T-cell (primary cell): Measurements from ENCODE around the gene NPAS3. TPM values are rescaled to one million over a fixed set of nuclear protein-coding genes. Genes with fewer than 3 reads are reported as not detected.

Experiments
- ATAC-seq, 4 experiments: fragments of 200-7000 bp in 3 of 4; fragments of 150-1000 bp in 1 of 4; cut with Tn5 transposase; replicated peaks in 1 of 4; 1 replicate in 3 of 4; 2 replicates in 1 of 4; pipeline ENCODE4 v1.10.0; 2021; ENCODE audit warnings: moderate library complexity in 3 of 4, mild to moderate bottlenecking in 2 of 4, moderate number of reproducible peaks in 1 of 4
- CTCF ChIA-PET, 2 donors: fragments of 300-600 bp; sonication (Branson Sonifier 250); formaldehyde crosslinking; loops; one replicate each; lab custom pipeline; 2022; ENCODE audit warnings: antibody characterized with exemption in 2 of 2; lab: Charles Lee
- POLR2A ChIA-PET, 2 donors: fragments of 300-600 bp; sonication (Branson Sonifier 250); formaldehyde crosslinking; loops; one replicate each; lab custom pipeline; 2022; ENCODE audit warnings: antibody characterized with exemption in 2 of 2; lab: Charles Lee
- DNase-seq, 35 experiments: peaks; one replicate each; pipeline versions ENCODE4 v3.0.0 to v3.0.0-alpha.2; 2013 to 2023
- H3K27ac ChIP-seq: one replicate; pipeline ENCODE4 v1.5.1; 2013; ENCODE audit warnings: low read length
- H3K27me3 ChIP-seq, 2 experiments: replicated peaks in 1 of 2; 1 replicate in 1 of 2; 2 replicates in 1 of 2; pipeline versions ENCODE4 v1.6.1 to v1.7.0; 2013; ENCODE audit warnings: low read length in 1 of 2, mixed read lengths in 1 of 2; ENCODE audit not compliant: control insufficient read depth in 2 of 2, insufficient read depth in 2 of 2; ENCODE audit errors: extremely low read depth in 1 of 2
- H3K36me3 ChIP-seq, 2 donors: 1 replicate in 1 of 2; 2 replicates in 1 of 2; pipeline versions ENCODE4 v1.6.1 to v1.7.0; 2013; ENCODE audit warnings: low read length in 1 of 2; ENCODE audit not compliant: control insufficient read depth in 2 of 2, insufficient read depth in 1 of 2; ENCODE audit errors: extremely low read depth in 1 of 2
- H3K4me1 ChIP-seq, 2 experiments: 1 replicate in 1 of 2; 2 replicates in 1 of 2; pipeline versions ENCODE4 v1.6.1 to v1.7.0; 2013; ENCODE audit warnings: low read length in 2 of 2, mixed read lengths in 1 of 2; ENCODE audit not compliant: insufficient read depth in 2 of 2, control insufficient read depth in 1 of 2; ENCODE audit errors: extremely low read depth in 1 of 2
- H3K4me3 ChIP-seq, 2 donors: 1 replicate in 1 of 2; 2 replicates in 1 of 2; pipeline versions ENCODE4 v1.5.1 to v1.7.0; 2013; ENCODE audit warnings: mild to moderate bottlenecking in 2 of 2, low read length in 1 of 2, moderate library complexity in 1 of 2; ENCODE audit not compliant: control insufficient read depth in 1 of 2; ENCODE audit errors: extremely low read depth in 1 of 2
- H3K9me3 ChIP-seq: 2 replicates; pipeline ENCODE4 v1.7.0; 2013
- H3K27ac Mint-ChIP-seq, 2 donors: one replicate each; pipeline ENCODE4 v1.8.0; 2020 to 2021; ENCODE audit warnings: mild to moderate bottlenecking in 2 of 2, mixed read lengths in 2 of 2
- H3K27me3 Mint-ChIP-seq, 2 donors: one replicate each; pipeline ENCODE4 v1.8.0; 2021 to 2022; ENCODE audit warnings: mixed read lengths in 2 of 2
- H3K36me3 Mint-ChIP-seq: one replicate; pipeline ENCODE4 v1.8.0; 2021; ENCODE audit warnings: mixed read lengths
- H3K4me1 Mint-ChIP-seq, 3 donors: one replicate each; pipeline ENCODE4 v1.8.0; 2020 to 2022; ENCODE audit warnings: mixed read lengths in 3 of 3, mild to moderate bottlenecking in 1 of 3
- H3K4me3 Mint-ChIP-seq, 3 donors: one replicate each; pipeline ENCODE4 v1.8.0; 2020 to 2022; ENCODE audit warnings: mild to moderate bottlenecking in 3 of 3, mixed read lengths in 3 of 3, moderate library complexity in 3 of 3
- H3K9me3 Mint-ChIP-seq, 3 donors: one replicate each; pipeline ENCODE4 v1.8.0; 2020 to 2022; ENCODE audit warnings: mixed read lengths in 3 of 3
- whole genome bisulfite sequencing: methylation state at CpG from one replicate; pipeline ENCODE4 v1.1.5; 2013; ENCODE audit warnings: missing lambda C conversion rate; ENCODE audit not compliant: insufficient coverage; 5-methylcytosine and 5-hydroxymethylcytosine counted together
- total RNA-seq, 35 experiments: library from RNA in 6 of 35; stranded (reverse) in 6 of 35; fragments of 120-200 nt in 1 of 35; gene quantifications; one replicate each; pipeline versions ENCODE4 v1.2.1 to v1.2.4 and lab custom pipeline; 2013 to 2026

Gene NPAS3
- total RNA-seq, 5 donors from 2014 or later (not counting 1 experiment from before 2014, with no cell fraction given) = 0.10 TPM; not detected in 4

- H3K4me3 ChIP-seq = no peak overlapping the region
- ChIA-PET POLR2A (interaction anchor here in 1 of 2 donors (0.7 kb wide), 1 partner anchor 81 kb away, joined by 3 read pairs; no protein-coding TSS in a partner anchor), CTCF (interaction anchor here in 1 of 2 donors (0.6 kb wide), 1 partner anchor 548 kb away, joined by 5 read pairs; no protein-coding TSS in a partner anchor)
- H3K27ac Mint-ChIP-seq = no peak overlapping the region
- H3K4me3 Mint-ChIP-seq = no peak overlapping the region
- H3K27me3 ChIP-seq = no peaks in the 10 kb centered on the region
- no peaks in the 10 kb centered on the region for H3K36me3 Mint-ChIP-seq
- H3K9me3 ChIP-seq = no peaks in the 10 kb centered on the region
- no peak overlapping the region for H3K27ac ChIP-seq
- H3K36me3 ChIP-seq = no peaks in the 10 kb centered on the region
- H3K9me3 Mint-ChIP-seq = no peaks in the 10 kb centered on the region
- H3K4me1 Mint-ChIP-seq = no peaks in the 10 kb centered on the region
- WGBS = no CpG with 5 or more reads among the region's 3 CpGs
- DNase-seq (no peak), ATAC-seq (no peak)
- no peaks in the 10 kb centered on the region for H3K27me3 Mint-ChIP-seq
- H3K4me1 ChIP-seq = no peaks in the 10 kb centered on the region
Measured at GRCh38 chr14:33660248-33660647, 721.6 kb downstream of the NPAS3 start.

GRCh38 chr14:33661101-33661500, 722.4 kb downstream of the NPAS3 start:
- no peak for DNase-seq
- ATAC-seq = no peak
- Mint-ChIP-seq H3K4me3 (no peak overlapping the region), H3K36me3 (no peaks in the 10 kb centered on the region), H3K9me3 (no peaks in the 10 kb centered on the region), H3K27ac (no peak overlapping the region), H3K4me1 (no peaks in the 10 kb centered on the region), H3K27me3 (no peaks in the 10 kb centered on the region)
- H3K9me3 ChIP-seq = no peaks in the 10 kb centered on the region
- no peaks in the 10 kb centered on the region for H3K36me3 ChIP-seq
- ChIA-PET POLR2A (no interaction called here), CTCF (interaction anchor here in 1 of 2 donors (0.6 to 0.7 kb wide), 2 partner anchors 10 to 547 kb away, joined by 3 to 5 read pairs; no protein-coding TSS in a partner anchor)
- WGBS = 79% methylated on average over 2 of the region's 3 CpGs
- H3K4me1 ChIP-seq = no peaks in the 10 kb centered on the region
- no peak overlapping the region for H3K27ac ChIP-seq
- H3K4me3 ChIP-seq = no peak overlapping the region
- no peaks in the 10 kb centered on the region for H3K27me3 ChIP-seq

- H3K4me1 Mint-ChIP-seq = no peaks in the 10 kb centered on the region
- no peaks in the 10 kb centered on the region for H3K9me3 Mint-ChIP-seq
- no peak for ATAC-seq
- Histone ChIP-seq H3K27me3 (no peaks in the 10 kb centered on the region), H3K4me1 (no peaks in the 10 kb centered on the region), H3K27ac (no peak overlapping the region), H3K4me3 (no peak overlapping the region), H3K36me3 (no peaks in the 10 kb centered on the region), H3K9me3 (no peaks in the 10 kb centered on the region)
- ChIA-PET CTCF (no interaction called here), POLR2A (no interaction called here)
- peaks cover 0 to 4% of the 10 kb centered on the region in 2 donors for H3K27me3 Mint-ChIP-seq
- WGBS = no CpG with 5 or more reads among the region's 4 CpGs
- H3K4me3 Mint-ChIP-seq = no peak overlapping the region
- no peak overlapping the region for H3K27ac Mint-ChIP-seq
- no peak for DNase-seq
- no peaks in the 10 kb centered on the region for H3K36me3 Mint-ChIP-seq
Measured at GRCh38 chr14:33668066-33668465, 729.4 kb downstream of the NPAS3 start.

- Mint-ChIP-seq H3K27me3 (peaks cover 0 to 4% of the 10 kb centered on the region in 2 donors), H3K4me1 (no peaks in the 10 kb centered on the region), H3K4me3 (no peak overlapping the region), H3K36me3 (no peaks in the 10 kb centered on the region), H3K27ac (no peak overlapping the region), H3K9me3 (no peaks in the 10 kb centered on the region)
- POLR2A ChIA-PET = no interaction called here
- WGBS = no CpG with 5 or more reads among the region's 2 CpGs
- CTCF ChIA-PET = no interaction called here
- DNase-seq (no peak), ATAC-seq (no peak)
- Histone ChIP-seq H3K27ac (no peak overlapping the region), H3K27me3 (no peaks in the 10 kb centered on the region), H3K9me3 (no peaks in the 10 kb centered on the region), H3K4me3 (no peak overlapping the region), H3K4me1 (no peaks in the 10 kb centered on the region), H3K36me3 (no peaks in the 10 kb centered on the region)
Measured at GRCh38 chr14:33669111-33669510, 730.4 kb downstream of the NPAS3 start.

GRCh38 chr14:33670235-33670634, 731.6 kb downstream of the NPAS3 start:
- Mint-ChIP-seq H3K36me3 (no peaks in the 10 kb centered on the region), H3K27ac (no peak overlapping the region), H3K27me3 (peaks cover 0 to 4% of the 10 kb centered on the region in 2 donors), H3K4me3 (no peak overlapping the region), H3K4me1 (no peaks in the 10 kb centered on the region), H3K9me3 (no peaks in the 10 kb centered on the region)
- H3K4me1 ChIP-seq = no peaks in the 10 kb centered on the region
- no peak overlapping the region for H3K4me3 ChIP-seq
- H3K9me3 ChIP-seq = no peaks in the 10 kb centered on the region
- no peaks in the 10 kb centered on the region for H3K36me3 ChIP-seq
- WGBS = no CpG with 5 or more reads among the region's 5 CpGs
- H3K27me3 ChIP-seq = no peaks in the 10 kb centered on the region
- H3K27ac ChIP-seq = no peak overlapping the region
- ATAC-seq = no peak
- ChIA-PET POLR2A (interaction anchor here in 1 of 2 donors (0.6 kb wide), 1 partner anchor 62 kb away, joined by 3 read pairs; no protein-coding TSS in a partner anchor), CTCF (no interaction called here)
- DNase-seq = no peak

- H3K27me3 ChIP-seq = no peaks in the 10 kb centered on the region
- Mint-ChIP-seq H3K4me1 (no peaks in the 10 kb centered on the region), H3K27me3 (peaks cover 0 to 4% of the 10 kb centered on the region in 2 donors), H3K4me3 (no peak overlapping the region), H3K36me3 (no peaks in the 10 kb centered on the region), H3K9me3 (no peaks in the 10 kb centered on the region), H3K27ac (no peak overlapping the region)
- no peaks in the 10 kb centered on the region for H3K36me3 ChIP-seq
- ATAC-seq = no peak
- no peak for DNase-seq
- CTCF ChIA-PET = interaction anchor here in 1 of 2 donors (0.6 kb wide), 1 partner anchor 562 kb away, joined by 3 read pairs; no protein-coding TSS in a partner anchor
- no peaks in the 10 kb centered on the region for H3K9me3 ChIP-seq
- H3K27ac ChIP-seq = no peak overlapping the region
- no CpG with 5 or more reads among the region's 1 CpG for WGBS
- H3K4me1 ChIP-seq = no peaks in the 10 kb centered on the region
- POLR2A ChIA-PET = no interaction called here
- no peak overlapping the region for H3K4me3 ChIP-seq
Measured at GRCh38 chr14:33671556-33671955, 732.9 kb downstream of the NPAS3 start.
